Mammary epithelial cell (primary cell): ENCODE data around the gene SPTB.

Experiments used
- CTCF ChIP-seq, 2 donors: IDR thresholded peaks in 1 of 2; conservative IDR thresholded peaks in 1 of 2; 2 replicates each; pipeline ENCODE4 v1.5.1; 2011 to 2012; ENCODE audit warnings: inconsistent platforms in 2 of 2, low read length in 2 of 2, mild to moderate bottlenecking in 2 of 2, control low read depth in 1 of 2, low read depth in 1 of 2; ENCODE audit not compliant: insufficient read depth in 1 of 2; ENCODE audit errors: extremely low read depth in 1 of 2
- EZH2 ChIP-seq: IDR thresholded peaks from 2 replicates; pipeline ENCODE4 v1.6.1; 2012; ENCODE audit warnings: low read length, inconsistent platforms, borderline replicate concordance

DNA sequence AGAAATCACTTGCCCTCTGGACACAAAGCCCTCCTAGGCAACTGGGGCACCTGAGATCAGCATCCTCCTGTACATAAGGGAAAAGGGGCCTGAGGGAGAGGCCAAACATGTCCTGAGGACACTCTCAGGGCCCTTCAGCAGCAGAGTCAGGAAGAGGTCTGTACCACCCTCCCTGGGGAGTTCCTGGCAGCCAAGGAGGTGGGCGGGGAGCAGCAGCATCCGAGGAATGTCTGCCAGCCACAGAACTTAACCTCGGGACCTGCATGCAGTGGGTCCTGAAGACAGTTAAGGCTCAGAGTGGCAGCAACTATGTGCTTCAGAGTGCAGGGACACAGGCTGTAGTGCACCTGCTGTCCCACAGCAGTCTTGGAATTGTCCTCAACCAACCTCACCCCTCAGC, 62.1 kb downstream of the SPTB start:
- TF ChIP-seq CTCF (conservative IDR thresholded peaks at IDR 0.05 in 1 of 2, IDR thresholded peaks at IDR 0.05 in 1 of 2; ENCODE audit: extremely low read depth in 1 of 2, insufficient read depth in 1 of 2, low read depth in 1 of 2, low read length in 2 of 2) (no peak), EZH2 (no peak)
